Measurements from ENCODE around the gene MUC13.

GRCh38 chr3:124916837-124917409, 17.6 kb downstream of the MUC13 start:
- TF ChIP-seq CTCF (IDR thresholded peaks at IDR 0.05), result no peak
- no peak for TF ChIP-seq POLR2A (IDR thresholded peaks at IDR 0.05)
- TF ChIP-seq POLR2AphosphoS5 (IDR thresholded peaks at IDR 0.05), result no peak

All from transverse colon (tissue), 4 donors.